Activated CD4-positive, alpha-beta T cell treated with anti-CD3 and anti-CD28 coated beads, Interleukin-2, Interleukin-4, amounts not matched to agents 100 ng/mL and 50 ng/mL, durations not matched to agents 16 hours and 8 hours (primary cell): ENCODE results near the gene GNAI2.
"Not testable (repeated sequence)": the region's sequence is repeated elsewhere in the genome, so short reads cannot be mapped to it uniquely, and the experiment has no call there.

ENCODE experiments used
- DNase-seq: peaks from one replicate; pipeline ENCODE4 v3.0.0-alpha.2; 2020; ENCODE audit warnings: low spot score

The GNAI2 gene

GRCh38 chr3:50204804-50205412 lies 31.1 kb upstream of the GNAI2 start, which contains the start of gene SLC38A3:
TSS of gene SLC38A3 (plus strand) at chr3:50205271. CDS start at chr3:50214200, 8,929 bp downstream.
- no peak for DNase-seq

- peak; percentile 9 for DNase-seq
Measured at GRCh38 chr3:50205413-50206276, 30.4 kb upstream of the GNAI2 start.

- no peak for DNase-seq
Measured at GRCh38 chr3:50207359-50208042, 28.5 kb upstream of the GNAI2 start.

GRCh38 chr3:50208677-50209344 lies 27.2 kb upstream of the GNAI2 start:
- no peak for DNase-seq

- DNase-seq = no peak
Measured at GRCh38 chr3:50210176-50210509, 25.9 kb upstream of the GNAI2 start.

- DNase-seq = no peak
Measured at GRCh38 chr3:50210510-50211367, 25.3 kb upstream of the GNAI2 start.

- DNase-seq = not testable (repeated sequence)
Measured at GRCh38 chr3:50211368-50211717, 24.7 kb upstream of the GNAI2 start.

- DNase-seq = peak; percentile 17
Measured at GRCh38 chr3:50211930-50212329, 24.1 kb upstream of the GNAI2 start.

- no peak for DNase-seq
Measured at GRCh38 chr3:50212502-50212901, 23.5 kb upstream of the GNAI2 start.

- no peak for DNase-seq
Measured at GRCh38 chr3:50212971-50213370, 23.0 kb upstream of the GNAI2 start.

GRCh38 chr3:50213373-50213772 lies 22.6 kb upstream of the GNAI2 start:
- no peak for DNase-seq

- DNase-seq = no peak
Measured at GRCh38 chr3:50214824-50215223, 21.2 kb upstream of the GNAI2 start.

- no peak for DNase-seq
Measured at GRCh38 chr3:50215529-50215928, 20.5 kb upstream of the GNAI2 start.

GRCh38 chr3:50217681-50218080 lies 18.3 kb upstream of the GNAI2 start:
- no peak for DNase-seq

GRCh38 chr3:50218448-50218847 lies 17.6 kb upstream of the GNAI2 start:
- DNase-seq = no peak

GRCh38 chr3:50219285-50219684 lies 16.7 kb upstream of the GNAI2 start:
- no peak for DNase-seq

- DNase-seq = no peak
Measured at GRCh38 chr3:50220109-50220508, 15.9 kb upstream of the GNAI2 start.

- no peak for DNase-seq
Measured at GRCh38 chr3:50221051-50221410, 15.0 kb upstream of the GNAI2 start.

GRCh38 chr3:50221411-50222168 lies 14.4 kb upstream of the GNAI2 start:
- no peak for DNase-seq

- DNase-seq = no peak
Measured at GRCh38 chr3:50222169-50222528, 13.9 kb upstream of the GNAI2 start.

- DNase-seq = no peak
Measured at GRCh38 chr3:50224639-50225038, 11.4 kb upstream of the GNAI2 start.
